HG03469 (cell line): ENCODE results near the gene CBLN1.
"Not testable (repeated sequence)": the region's sequence is repeated elsewhere in the genome, so short reads cannot be mapped to it uniquely, and the experiment has no call there.

ENCODE experiments used
- ATAC-seq: cut with Tn5 transposase; IDR thresholded peaks from one replicate; pipeline ENCODE4 v1.9.1; 2021; ENCODE audit warnings: mild to moderate bottlenecking, moderate library complexity, moderate number of reproducible peaks; ENCODE audit not compliant: unreplicated experiment

CBLN1 gene

GRCh38 chr16:49277766-49278566 lies 3.7 kb downstream of the CBLN1 start:
- ATAC-seq = no peak

GRCh38 chr16:49277386-49277742 lies 4.3 kb downstream of the CBLN1 start:
- no peak for ATAC-seq

- ATAC-seq = no peak
These were observed 4.8 kb downstream of the CBLN1 start for GRCh38 chr16:49276646-49277385.

GRCh38 chr16:49275870-49276269 lies 5.8 kb downstream of the CBLN1 start:
- ATAC-seq = no peak

- no peak for ATAC-seq
These were observed 6.4 kb downstream of the CBLN1 start for GRCh38 chr16:49275050-49275730.

GRCh38 chr16:49274591-49274990 lies 7.0 kb downstream of the CBLN1 start:
- no peak for ATAC-seq

GRCh38 chr16:49273771-49274170 lies 7.9 kb downstream of the CBLN1 start:
- no peak for ATAC-seq

GRCh38 chr16:49271363-49271762 lies 10.3 kb downstream of the CBLN1 start:
- no peak for ATAC-seq

GRCh38 chr16:49269201-49269600 lies 12.4 kb downstream of the CBLN1 start:
- no peak for ATAC-seq

- no peak for ATAC-seq
These were observed 13.0 kb downstream of the CBLN1 start for GRCh38 chr16:49268667-49269066.

- no peak for ATAC-seq
These were observed 19.1 kb downstream of the CBLN1 start for GRCh38 chr16:49262501-49262900.

- ATAC-seq = no peak
These were observed 19.7 kb downstream of the CBLN1 start for GRCh38 chr16:49261930-49262329.

- ATAC-seq = no peak
These were observed 20.6 kb downstream of the CBLN1 start for GRCh38 chr16:49260956-49261530.

- ATAC-seq = no peak
These were observed 21.4 kb downstream of the CBLN1 start for GRCh38 chr16:49260253-49260652.

GRCh38 chr16:49259330-49259729 lies 22.3 kb downstream of the CBLN1 start:
- ATAC-seq = no peak

- no peak for ATAC-seq
These were observed 30.9 kb downstream of the CBLN1 start for GRCh38 chr16:49250689-49251088.

GRCh38 chr16:49248227-49248626 lies 33.4 kb downstream of the CBLN1 start:
- ATAC-seq = no peak

GRCh38 chr16:49236216-49236615 lies 45.4 kb downstream of the CBLN1 start:
- ATAC-seq = no peak

GRCh38 chr16:49228335-49228734 lies 53.3 kb downstream of the CBLN1 start:
- not testable (repeated sequence) for ATAC-seq
